ENCODE results near the gene REC8. TPM values are rescaled to one million over a fixed set of nuclear protein-coding genes. Genes with fewer than 3 reads are reported as not detected.
A peak's percentile ranks its signal among the peaks of the same experiment; 100 is the strongest.

REC8 gene
- total and polyA plus RNA-seq, 2 of the 13 experiments (the other 11 are each of a cell fraction or from before 2014, with no cell fraction given), result 3.4 to 14.7 TPM

DNA sequence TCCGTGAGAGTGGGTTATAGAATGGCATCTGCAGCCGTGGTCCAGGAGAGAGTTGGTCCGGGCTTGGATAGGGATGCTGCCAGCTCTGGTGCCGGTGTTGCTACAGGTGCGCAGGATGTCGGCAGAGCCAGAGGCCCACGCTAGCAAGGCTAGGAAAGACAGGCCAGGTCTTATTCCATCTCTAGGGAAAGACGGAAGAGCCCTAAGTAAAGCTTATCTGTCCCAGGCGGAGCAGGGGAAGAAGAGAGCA is 36.4 kb upstream of the REC8 start (continued):
- TF ChIP-seq CBFB (CRISPR knock-in tag; IDR thresholded peaks at IDR 0.05) (no peak), DMAP1 (CRISPR knock-in tag; IDR thresholded peaks at IDR 0.05) (no peak), YEATS2 (CRISPR knock-in tag; IDR thresholded peaks at IDR 0.05; ENCODE audit: borderline replicate concordance) (no peak), FOXK1 (CRISPR knock-in tag; IDR thresholded peaks at IDR 0.05; ENCODE audit: borderline replicate concordance, low read depth) (no peak; the same call in 1 of the 2 replicates), ZNF605 (CRISPR knock-in tag; IDR thresholded peaks at IDR 0.05) (no peak), FOSL2 (CRISPR knock-in tag; IDR thresholded peaks at IDR 0.05) (no peak; the same call in 1 of the 2 replicates), NFE2L1 (CRISPR knock-in tag; IDR thresholded peaks at IDR 0.05; ENCODE audit: borderline replicate concordance) (peak; percentile 84; the same call in 1 of the 2 replicates), ZNF34 (CRISPR knock-in tag; IDR thresholded peaks at IDR 0.05; ENCODE audit: borderline replicate concordance) (no peak), ZNF468 (CRISPR knock-in tag; IDR thresholded peaks at IDR 0.05) (no peak), ZFP36 (IDR thresholded peaks at IDR 0.05; ENCODE audit: borderline replicate concordance, low read depth, low read length, partially characterized antibody) (no peak), SP140L (CRISPR knock-in tag; IDR thresholded peaks at IDR 0.05; ENCODE audit: borderline replicate concordance) (no peak), SMYD3 (CRISPR knock-in tag; IDR thresholded peaks at IDR 0.05) (no peak), NFATC3 (CRISPR knock-in tag; IDR thresholded peaks at IDR 0.05) (peak; percentile 75; the same call in 1 of the 2 replicates), ZMYM4 (CRISPR knock-in tag; IDR thresholded peaks at IDR 0.05) (no peak), SOX6 (IDR thresholded peaks at IDR 0.05) (no peak), SOX6 (CRISPR knock-in tag; IDR thresholded peaks at IDR 0.05) (no peak; the same call in 1 of the 2 replicates), ZNF253 (CRISPR knock-in tag; IDR thresholded peaks at IDR 0.05; ENCODE audit: borderline replicate concordance) (no peak; the same call in 1 of the 2 replicates)
- TF ChIP-seq, protein P1, sequence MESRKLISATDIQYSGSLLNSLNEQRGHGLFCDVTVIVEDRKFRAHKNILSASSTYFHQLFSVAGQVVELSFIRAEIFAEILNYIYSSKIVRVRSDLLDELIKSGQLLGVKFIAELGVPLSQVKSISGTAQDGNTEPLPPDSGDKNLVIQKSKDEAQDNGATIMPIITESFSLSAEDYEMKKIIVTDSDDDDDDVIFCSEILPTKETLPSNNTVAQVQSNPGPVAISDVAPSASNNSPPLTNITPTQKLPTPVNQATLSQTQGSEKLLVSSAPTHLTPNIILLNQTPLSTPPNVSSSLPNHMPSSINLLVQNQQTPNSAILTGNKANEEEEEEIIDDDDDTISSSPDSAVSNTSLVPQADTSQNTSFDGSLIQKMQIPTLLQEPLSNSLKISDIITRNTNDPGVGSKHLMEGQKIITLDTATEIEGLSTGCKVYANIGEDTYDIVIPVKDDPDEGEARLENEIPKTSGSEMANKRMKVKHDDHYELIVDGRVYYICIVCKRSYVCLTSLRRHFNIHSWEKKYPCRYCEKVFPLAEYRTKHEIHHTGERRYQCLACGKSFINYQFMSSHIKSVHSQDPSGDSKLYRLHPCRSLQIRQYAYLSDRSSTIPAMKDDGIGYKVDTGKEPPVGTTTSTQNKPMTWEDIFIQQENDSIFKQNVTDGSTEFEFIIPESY (CRISPR knock-in tag; IDR thresholded peaks at IDR 0.05), result no peak
- TF ChIP-seq, protein P2, sequence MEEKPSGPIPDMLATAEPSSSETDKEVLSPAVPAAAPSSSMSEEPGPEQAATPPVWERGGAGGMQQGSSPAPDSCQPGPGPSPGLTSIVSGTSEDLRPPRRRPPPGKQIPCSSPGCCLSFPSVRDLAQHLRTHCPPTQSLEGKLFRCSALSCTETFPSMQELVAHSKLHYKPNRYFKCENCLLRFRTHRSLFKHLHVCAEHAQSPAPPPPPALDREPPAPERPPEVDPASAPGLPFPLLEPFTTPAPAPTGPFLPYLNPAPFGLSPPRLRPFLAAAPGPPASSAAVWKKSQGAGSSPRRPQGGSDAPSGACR (CRISPR knock-in tag; IDR thresholded peaks at IDR 0.05), result no peak
- TF ChIP-seq, protein P3, sequence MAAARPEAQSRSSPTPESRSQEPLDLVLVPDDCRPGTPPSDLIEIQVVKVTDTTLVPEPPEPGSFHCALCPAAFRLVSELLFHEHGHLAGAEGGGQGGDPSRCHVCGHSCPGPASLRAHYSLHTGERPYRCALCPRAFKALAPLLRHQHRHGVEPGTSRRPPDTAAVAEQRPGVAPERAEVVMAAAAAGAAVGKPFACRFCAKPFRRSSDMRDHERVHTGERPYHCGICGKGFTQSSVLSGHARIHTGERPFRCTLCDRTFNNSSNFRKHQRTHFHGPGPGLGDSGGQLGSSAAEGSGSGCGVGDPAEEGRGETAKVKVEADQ (CRISPR knock-in tag; IDR thresholded peaks at IDR 0.05; ENCODE audit: borderline replicate concordance), result no peak; the same call in 1 of the 2 replicates
- TF ChIP-seq, protein P4, sequence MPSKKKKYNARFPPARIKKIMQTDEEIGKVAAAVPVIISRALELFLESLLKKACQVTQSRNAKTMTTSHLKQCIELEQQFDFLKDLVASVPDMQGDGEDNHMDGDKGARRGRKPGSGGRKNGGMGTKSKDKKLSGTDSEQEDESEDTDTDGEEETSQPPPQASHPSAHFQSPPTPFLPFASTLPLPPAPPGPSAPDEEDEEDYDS (CRISPR knock-in tag; IDR thresholded peaks at IDR 0.05), result no peak
- TF ChIP-seq, protein P5, sequence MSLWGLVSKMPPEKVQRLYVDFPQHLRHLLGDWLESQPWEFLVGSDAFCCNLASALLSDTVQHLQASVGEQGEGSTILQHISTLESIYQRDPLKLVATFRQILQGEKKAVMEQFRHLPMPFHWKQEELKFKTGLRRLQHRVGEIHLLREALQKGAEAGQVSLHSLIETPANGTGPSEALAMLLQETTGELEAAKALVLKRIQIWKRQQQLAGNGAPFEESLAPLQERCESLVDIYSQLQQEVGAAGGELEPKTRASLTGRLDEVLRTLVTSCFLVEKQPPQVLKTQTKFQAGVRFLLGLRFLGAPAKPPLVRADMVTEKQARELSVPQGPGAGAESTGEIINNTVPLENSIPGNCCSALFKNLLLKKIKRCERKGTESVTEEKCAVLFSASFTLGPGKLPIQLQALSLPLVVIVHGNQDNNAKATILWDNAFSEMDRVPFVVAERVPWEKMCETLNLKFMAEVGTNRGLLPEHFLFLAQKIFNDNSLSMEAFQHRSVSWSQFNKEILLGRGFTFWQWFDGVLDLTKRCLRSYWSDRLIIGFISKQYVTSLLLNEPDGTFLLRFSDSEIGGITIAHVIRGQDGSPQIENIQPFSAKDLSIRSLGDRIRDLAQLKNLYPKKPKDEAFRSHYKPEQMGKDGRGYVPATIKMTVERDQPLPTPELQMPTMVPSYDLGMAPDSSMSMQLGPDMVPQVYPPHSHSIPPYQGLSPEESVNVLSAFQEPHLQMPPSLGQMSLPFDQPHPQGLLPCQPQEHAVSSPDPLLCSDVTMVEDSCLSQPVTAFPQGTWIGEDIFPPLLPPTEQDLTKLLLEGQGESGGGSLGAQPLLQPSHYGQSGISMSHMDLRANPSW (CRISPR knock-in tag; IDR thresholded peaks at IDR 0.05; ENCODE audit: borderline replicate concordance), result peak; percentile 82; the same call in 1 of the 2 replicates
- TF ChIP-seq, protein P6, sequence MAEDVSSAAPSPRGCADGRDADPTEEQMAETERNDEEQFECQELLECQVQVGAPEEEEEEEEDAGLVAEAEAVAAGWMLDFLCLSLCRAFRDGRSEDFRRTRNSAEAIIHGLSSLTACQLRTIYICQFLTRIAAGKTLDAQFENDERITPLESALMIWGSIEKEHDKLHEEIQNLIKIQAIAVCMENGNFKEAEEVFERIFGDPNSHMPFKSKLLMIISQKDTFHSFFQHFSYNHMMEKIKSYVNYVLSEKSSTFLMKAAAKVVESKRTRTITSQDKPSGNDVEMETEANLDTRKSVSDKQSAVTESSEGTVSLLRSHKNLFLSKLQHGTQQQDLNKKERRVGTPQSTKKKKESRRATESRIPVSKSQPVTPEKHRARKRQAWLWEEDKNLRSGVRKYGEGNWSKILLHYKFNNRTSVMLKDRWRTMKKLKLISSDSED (CRISPR knock-in tag; IDR thresholded peaks at IDR 0.05), result 0 out of 2 replicates have a peak, but pooled peaks have one; percentile 33
- TF ChIP-seq, protein P7, sequence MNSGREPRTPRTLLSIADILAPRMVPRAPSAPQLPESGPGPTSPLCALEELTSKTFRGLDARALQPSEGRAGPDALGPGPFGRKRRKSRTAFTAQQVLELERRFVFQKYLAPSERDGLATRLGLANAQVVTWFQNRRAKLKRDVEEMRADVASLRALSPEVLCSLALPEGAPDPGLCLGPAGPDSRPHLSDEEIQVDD (CRISPR knock-in tag; IDR thresholded peaks at IDR 0.05; ENCODE audit: borderline replicate concordance), result no peak

All from HepG2 (cell line).